Measurements from ENCODE around the gene HOXC5. TPM values are rescaled to one million over a fixed set of nuclear protein-coding genes. Genes with fewer than 3 reads are reported as not detected.
A peak's percentile ranks its signal among the peaks of the same experiment; 100 is the strongest.

Gene HOXC5
- total and polyA plus RNA-seq, 2 experiments from 2014 or later = 0.18 to 0.40 TPM

DNA sequence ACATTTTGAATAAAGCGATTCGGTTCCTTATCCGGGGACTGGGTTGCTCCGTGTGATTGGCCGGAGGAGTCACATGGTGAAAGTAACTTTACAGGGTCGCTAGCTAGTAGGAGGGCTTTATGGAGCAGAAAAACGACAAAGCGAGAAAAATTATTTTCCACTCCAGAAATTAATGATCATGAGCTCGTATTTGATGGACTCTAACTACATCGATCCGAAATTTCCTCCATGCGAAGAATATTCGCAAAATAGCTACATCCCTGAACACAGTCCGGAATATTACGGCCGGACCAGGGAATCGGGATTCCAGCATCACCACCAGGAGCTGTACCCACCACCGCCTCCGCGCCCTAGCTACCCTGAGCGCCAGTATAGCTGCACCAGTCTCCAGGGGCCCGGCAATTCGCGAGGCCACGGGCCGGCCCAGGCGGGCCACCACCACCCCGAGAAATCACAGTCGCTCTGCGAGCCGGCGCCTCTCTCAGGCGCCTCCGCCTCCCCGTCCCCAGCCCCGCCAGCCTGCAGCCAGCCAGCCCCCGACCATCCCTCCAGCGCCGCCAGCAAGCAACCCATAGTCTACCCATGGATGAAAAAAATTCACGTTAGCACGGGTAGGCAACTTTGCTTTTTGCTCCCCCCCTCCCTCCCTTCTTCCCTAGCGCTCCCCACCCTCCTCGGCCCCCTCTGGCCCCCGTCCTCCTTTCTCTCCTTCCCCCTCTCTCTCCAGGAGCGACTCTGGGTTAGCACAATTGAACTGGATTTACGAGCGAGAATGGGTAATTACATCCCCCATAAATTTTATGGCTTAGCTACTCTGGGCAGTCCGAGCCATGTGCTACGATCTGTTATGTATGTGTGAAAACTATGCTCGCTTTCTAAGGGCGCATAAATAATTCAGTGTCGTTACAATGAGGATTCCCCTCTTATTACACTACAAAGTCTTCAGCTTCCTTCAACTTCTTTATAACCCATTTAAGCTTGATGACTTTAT lies 21.2 kb downstream of the HOXC5 start, which contains the start of gene HOXC4:
Gene HOXC4 (plus strand): TSS at position 85 of the 991 bp plus-strand sequence. CDS start 88 bp downstream, at position 173.
- H3K4me1 ChIP-seq (ENCODE audit: insufficient read depth) = peaks cover 28% of the 10 kb centered on the region
- no peak within 1 kb of the TSS for H2AFZ ChIP-seq
- 11% methylated on average over 30 of the region's 52 CpGs for WGBS (ENCODE audit: low lambda C conversion rate, missing lambda C conversion rate)
- no peaks in the 10 kb centered on the region for H3K36me3 ChIP-seq (replicated peaks; ENCODE audit: insufficient read depth, low read depth)
- no peaks in the 10 kb centered on the region for H4K20me1 ChIP-seq (ENCODE audit: insufficient read depth, poor library complexity, severe bottlenecking)
- H3K9me3 ChIP-seq (ENCODE audit: low read depth) = no peaks in the 10 kb centered on the region
- peak within 1 kb of the TSS; percentile 55 for H3K4me3 ChIP-seq
- H3K9me2 ChIP-seq (replicated peaks; ENCODE audit: insufficient read depth) = no peaks in the 10 kb centered on the region
- no peak for DNase-seq (ENCODE audit: low spot score)
- no peaks in the 10 kb centered on the region for H3K79me2 ChIP-seq
- H3K4me2 ChIP-seq = peak within 1 kb of the TSS; percentile 78
- peak within 1 kb of the TSS; percentile 23 for H3K27ac ChIP-seq
- H3K27me3 ChIP-seq = peaks cover 92% of the 10 kb centered on the region
- TF ChIP-seq EZH2 (IDR thresholded peaks at IDR 0.05; ENCODE audit: borderline replicate concordance) (no peak), EZH2phosphoT487 (IDR thresholded peaks at IDR 0.05; ENCODE audit: low read depth, severe bottlenecking, unreplicated experiment) (peak; percentile 30)
- TF ChIP-seq, protein P1, sequence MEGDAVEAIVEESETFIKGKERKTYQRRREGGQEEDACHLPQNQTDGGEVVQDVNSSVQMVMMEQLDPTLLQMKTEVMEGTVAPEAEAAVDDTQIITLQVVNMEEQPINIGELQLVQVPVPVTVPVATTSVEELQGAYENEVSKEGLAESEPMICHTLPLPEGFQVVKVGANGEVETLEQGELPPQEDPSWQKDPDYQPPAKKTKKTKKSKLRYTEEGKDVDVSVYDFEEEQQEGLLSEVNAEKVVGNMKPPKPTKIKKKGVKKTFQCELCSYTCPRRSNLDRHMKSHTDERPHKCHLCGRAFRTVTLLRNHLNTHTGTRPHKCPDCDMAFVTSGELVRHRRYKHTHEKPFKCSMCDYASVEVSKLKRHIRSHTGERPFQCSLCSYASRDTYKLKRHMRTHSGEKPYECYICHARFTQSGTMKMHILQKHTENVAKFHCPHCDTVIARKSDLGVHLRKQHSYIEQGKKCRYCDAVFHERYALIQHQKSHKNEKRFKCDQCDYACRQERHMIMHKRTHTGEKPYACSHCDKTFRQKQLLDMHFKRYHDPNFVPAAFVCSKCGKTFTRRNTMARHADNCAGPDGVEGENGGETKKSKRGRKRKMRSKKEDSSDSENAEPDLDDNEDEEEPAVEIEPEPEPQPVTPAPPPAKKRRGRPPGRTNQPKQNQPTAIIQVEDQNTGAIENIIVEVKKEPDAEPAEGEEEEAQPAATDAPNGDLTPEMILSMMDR (IDR thresholded peaks at IDR 0.05; ENCODE audit: poor library complexity) = no peak

DNA sequence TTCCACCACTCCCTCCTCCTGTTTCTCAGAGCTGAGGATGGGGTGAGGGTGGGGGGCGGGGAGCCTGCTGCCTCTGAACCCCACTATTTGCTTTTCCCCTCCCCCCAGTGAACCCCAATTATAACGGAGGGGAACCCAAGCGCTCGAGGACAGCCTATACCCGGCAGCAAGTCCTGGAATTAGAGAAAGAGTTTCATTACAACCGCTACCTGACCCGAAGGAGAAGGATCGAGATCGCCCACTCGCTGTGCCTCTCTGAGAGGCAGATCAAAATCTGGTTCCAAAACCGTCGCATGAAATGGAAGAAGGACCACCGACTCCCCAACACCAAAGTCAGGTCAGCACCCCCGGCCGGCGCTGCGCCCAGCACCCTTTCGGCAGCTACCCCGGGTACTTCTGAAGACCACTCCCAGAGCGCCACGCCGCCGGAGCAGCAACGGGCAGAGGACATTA lies 21.9 kb downstream of the HOXC5 start:
- Histone ChIP-seq H3K9me2 (replicated peaks; ENCODE audit: insufficient read depth) (no peaks in the 10 kb centered on the region), H3K4me3 (no peak overlapping the region), H2AFZ (no peak overlapping the region), H3K79me2 (no peaks in the 10 kb centered on the region), H3K36me3 (replicated peaks; ENCODE audit: insufficient read depth, low read depth) (no peaks in the 10 kb centered on the region), H3K4me1 (ENCODE audit: insufficient read depth) (peaks cover 28% of the 10 kb centered on the region), H3K9me3 (ENCODE audit: low read depth) (no peaks in the 10 kb centered on the region), H3K27me3 (peaks cover 92% of the 10 kb centered on the region), H3K4me2 (peak overlapping the region; percentile 78), H3K27ac (no peak overlapping the region), H4K20me1 (ENCODE audit: insufficient read depth, poor library complexity, severe bottlenecking) (no peaks in the 10 kb centered on the region)
- TF ChIP-seq EZH2phosphoT487 (IDR thresholded peaks at IDR 0.05; ENCODE audit: low read depth, severe bottlenecking, unreplicated experiment) (no peak), EZH2 (IDR thresholded peaks at IDR 0.05; ENCODE audit: borderline replicate concordance) (no peak)
- TF ChIP-seq, protein P1 (IDR thresholded peaks at IDR 0.05; ENCODE audit: poor library complexity) = no peak
- no peak for DNase-seq (ENCODE audit: low spot score)
- 29% methylated on average over 23 of the region's 24 CpGs for WGBS (ENCODE audit: low lambda C conversion rate, missing lambda C conversion rate)

DNA sequence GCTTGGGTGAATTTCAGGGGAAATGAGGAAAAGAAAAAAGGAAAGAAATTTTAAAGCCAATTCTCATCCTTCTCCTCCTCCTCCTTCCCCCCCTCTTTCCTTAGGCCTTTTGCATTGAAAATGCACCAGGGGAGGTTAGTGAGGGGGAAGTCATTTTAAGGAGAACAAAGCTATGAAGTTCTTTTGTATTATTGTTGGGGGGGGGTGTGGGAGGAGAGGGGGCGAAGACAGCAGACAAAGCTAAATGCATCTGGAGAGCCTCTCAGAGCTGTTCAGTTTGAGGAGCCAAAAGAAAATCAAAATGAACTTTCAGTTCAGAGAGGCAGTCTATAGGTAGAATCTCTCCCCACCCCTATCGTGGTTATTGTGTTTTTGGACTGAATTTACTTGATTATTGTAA lies 22.7 kb downstream of the HOXC5 start:
- DNase-seq (ENCODE audit: low spot score) = no peak
- H2AFZ ChIP-seq = no peak overlapping the region
- no peaks in the 10 kb centered on the region for H4K20me1 ChIP-seq (ENCODE audit: insufficient read depth, poor library complexity, severe bottlenecking)
- peaks cover 28% of the 10 kb centered on the region for H3K4me1 ChIP-seq (ENCODE audit: insufficient read depth)
- no peaks in the 10 kb centered on the region for H3K9me3 ChIP-seq (ENCODE audit: low read depth)
- H3K27me3 ChIP-seq = peaks cover 92% of the 10 kb centered on the region
- H3K4me3 ChIP-seq = no peak overlapping the region
- no peak overlapping the region for H3K27ac ChIP-seq
- TF ChIP-seq EZH2 (IDR thresholded peaks at IDR 0.05; ENCODE audit: borderline replicate concordance) (no peak), EZH2phosphoT487 (IDR thresholded peaks at IDR 0.05; ENCODE audit: low read depth, severe bottlenecking, unreplicated experiment) (no peak)
- TF ChIP-seq, protein P1 (IDR thresholded peaks at IDR 0.05; ENCODE audit: poor library complexity) = no peak
- H3K9me2 ChIP-seq (replicated peaks; ENCODE audit: insufficient read depth) = no peaks in the 10 kb centered on the region
- H3K79me2 ChIP-seq = no peaks in the 10 kb centered on the region
- H3K36me3 ChIP-seq (replicated peaks; ENCODE audit: insufficient read depth, low read depth) = no peaks in the 10 kb centered on the region
- H3K4me2 ChIP-seq = peak overlapping the region; percentile 78
- 57% methylated on average over 2 of the region's 2 CpGs for WGBS (ENCODE audit: low lambda C conversion rate, missing lambda C conversion rate)
